Ovary (tissue), 3 donors: ENCODE measurements around the gene AMD1.

Experiments used
- EP300 ChIP-seq: sonication (generic); formaldehyde crosslinking; IDR thresholded peaks from one replicate; pipeline ENCODE4 v1.6.1; 2017; ENCODE audit warnings: antibody characterized with exemption
- POLR2A ChIP-seq: fragments of 450-650 bp; IDR thresholded peaks from one replicate; pipeline ENCODE4 v1.6.1; 2017; ENCODE audit warnings: antibody characterized with exemption, mild to moderate bottlenecking, moderate library complexity
- TF ChIP-seq, protein P1 (sequence below), 3 donors: fragments of 450-650 bp in 2 of 3; fragments of 200-600 bp in 1 of 3; IDR thresholded peaks; one replicate each; pipeline versions ENCODE4 v1.5.1 to v1.8.0; 2016 to 2022; ENCODE audit warnings: antibody characterized with exemption in 3 of 3, mild to moderate bottlenecking in 1 of 3
- donor health status: DM: no; HTN: no; CAD: no.

DNA sequence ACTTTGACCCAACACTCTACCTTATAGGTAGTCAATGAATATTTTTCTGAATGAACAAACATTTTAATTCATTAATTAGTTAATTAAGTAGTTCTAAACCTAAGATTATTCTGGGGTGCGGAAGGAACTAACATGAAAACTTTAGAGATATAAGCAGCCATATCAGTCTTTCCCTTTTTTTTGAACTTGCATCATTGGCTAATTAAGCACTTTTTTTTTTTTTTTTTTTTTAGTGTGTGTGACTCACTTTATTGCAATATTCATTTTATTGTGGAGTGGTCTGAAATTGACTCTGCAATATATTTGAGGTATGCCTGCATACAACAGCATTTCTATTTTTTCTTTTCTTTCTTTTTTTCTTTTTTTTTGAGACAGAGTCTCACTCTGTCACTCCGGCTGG is 21.8 kb upstream of the AMD1 start:
- TF ChIP-seq, protein P1, sequence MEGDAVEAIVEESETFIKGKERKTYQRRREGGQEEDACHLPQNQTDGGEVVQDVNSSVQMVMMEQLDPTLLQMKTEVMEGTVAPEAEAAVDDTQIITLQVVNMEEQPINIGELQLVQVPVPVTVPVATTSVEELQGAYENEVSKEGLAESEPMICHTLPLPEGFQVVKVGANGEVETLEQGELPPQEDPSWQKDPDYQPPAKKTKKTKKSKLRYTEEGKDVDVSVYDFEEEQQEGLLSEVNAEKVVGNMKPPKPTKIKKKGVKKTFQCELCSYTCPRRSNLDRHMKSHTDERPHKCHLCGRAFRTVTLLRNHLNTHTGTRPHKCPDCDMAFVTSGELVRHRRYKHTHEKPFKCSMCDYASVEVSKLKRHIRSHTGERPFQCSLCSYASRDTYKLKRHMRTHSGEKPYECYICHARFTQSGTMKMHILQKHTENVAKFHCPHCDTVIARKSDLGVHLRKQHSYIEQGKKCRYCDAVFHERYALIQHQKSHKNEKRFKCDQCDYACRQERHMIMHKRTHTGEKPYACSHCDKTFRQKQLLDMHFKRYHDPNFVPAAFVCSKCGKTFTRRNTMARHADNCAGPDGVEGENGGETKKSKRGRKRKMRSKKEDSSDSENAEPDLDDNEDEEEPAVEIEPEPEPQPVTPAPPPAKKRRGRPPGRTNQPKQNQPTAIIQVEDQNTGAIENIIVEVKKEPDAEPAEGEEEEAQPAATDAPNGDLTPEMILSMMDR (IDR thresholded peaks at IDR 0.05): no peak
- TF ChIP-seq POLR2A (no peak), EP300 (no peak)
